SK-N-SH (cell line): ENCODE results near the gene INPP5J. TPM values are rescaled to one million over a fixed set of nuclear protein-coding genes. Genes with fewer than 3 reads are reported as not detected.
A peak's percentile ranks its signal among the peaks of the same experiment; 100 is the strongest.

Source experiments
- CTCF ChIA-PET: fragments of 300-600, 350-600 bp; formaldehyde crosslinking; extraction: SDS; loops from one replicate; lab custom pipeline; 2021; lab: Yijun Ruan, JAX
- POLR2A ChIA-PET: fragments of 350-600 bp; sonication (Branson Sonifier 250); formaldehyde crosslinking; extraction: SDS; loops from one replicate; lab custom pipeline; 2020; ENCODE audit warnings: antibody characterized with exemption, inconsistent platforms; lab: Yijun Ruan, JAX
- DNase-seq: peaks from one replicate; pipeline ENCODE4 v3.0.0; 2012
- H2AFZ ChIP-seq: fragments of 200-600 bp; sonication (generic); 2 replicates; pipeline ENCODE4 v1.8.1; 2016; ENCODE audit warnings: antibody characterized with exemption, mild to moderate bottlenecking, low read depth
- H3F3A ChIP-seq: fragments of 200-600 bp; sonication (generic); replicated peaks from 2 replicates; pipeline ENCODE3; 2016; ENCODE audit warnings: antibody characterized with exemption, mild to moderate bottlenecking; ENCODE audit not compliant: insufficient read depth
- H3K27ac ChIP-seq, 2 experiments: fragments of 200-500 bp in 1 of 2; fragments of 200-600 bp in 1 of 2; sonication (Bioruptor generic) in 1 of 2; sonication (generic), shearing (Covaris generic) in 1 of 2; 2 replicates each; pipeline versions ENCODE4 v1.5.1 to v1.6.1; 2014 to 2016; ENCODE audit warnings: low read depth in 2 of 2, inconsistent platforms in 1 of 2, low read length in 1 of 2, mild to moderate bottlenecking in 1 of 2, mixed read lengths in 1 of 2
- H3K27me3 ChIP-seq: fragments of 200-600 bp; sonication (generic), shearing (Covaris generic); 2 replicates; pipeline ENCODE4 v1.6.1; 2016; ENCODE audit warnings: mixed run types; ENCODE audit not compliant: insufficient read depth
- H3K36me3 ChIP-seq, 2 experiments: fragments of 200-500 bp in 1 of 2; fragments of 200-600 bp in 1 of 2; sonication (Bioruptor generic) in 1 of 2; sonication (generic) in 1 of 2; replicated peaks in 1 of 2; 2 replicates each; pipeline versions ENCODE3 to v1.5.1; 2014 to 2016; ENCODE audit warnings: low read length in 1 of 2, mild to moderate bottlenecking in 1 of 2; ENCODE audit not compliant: insufficient read depth in 2 of 2, control insufficient read depth in 1 of 2
- H3K4me1 ChIP-seq, 2 experiments: fragments of 200-500 bp in 1 of 2; fragments of 200-600 bp in 1 of 2; sonication (Bioruptor generic) in 1 of 2; sonication (generic), shearing (Covaris generic) in 1 of 2; 2 replicates each; pipeline versions ENCODE4 v1.5.1 to v1.6.1; 2014 to 2016; ENCODE audit warnings: low read depth in 1 of 2, low read length in 1 of 2, mixed run types in 1 of 2; ENCODE audit not compliant: insufficient read depth in 2 of 2, control insufficient read depth in 1 of 2
- H3K4me2 ChIP-seq: fragments of 200-600 bp; sonication (generic), shearing (Covaris generic); 2 replicates; pipeline ENCODE4 v1.6.1; 2017; ENCODE audit warnings: mixed run types
- H3K4me3 ChIP-seq, 2 experiments: fragments of 200-500 bp in 1 of 2; fragments of 200-600 bp in 1 of 2; sonication (Bioruptor generic) in 1 of 2; sonication (generic), shearing (Covaris generic) in 1 of 2; 2 replicates each; pipeline versions ENCODE4 v1.5.1 to v1.8.1; 2014 to 2016; ENCODE audit warnings: low read depth in 2 of 2, inconsistent platforms in 1 of 2, low read length in 1 of 2, mild to moderate bottlenecking in 1 of 2, mixed read lengths in 1 of 2, moderate library complexity in 1 of 2
- H3K79me2 ChIP-seq: fragments of 200-600 bp; sonication (generic); 2 replicates; pipeline ENCODE4 v1.8.1; 2017; ENCODE audit warnings: mild to moderate bottlenecking; ENCODE audit not compliant: insufficient read depth
- H3K9ac ChIP-seq: fragments of 200-600 bp; sonication (generic); 2 replicates; pipeline ENCODE4 v1.6.1; 2017; ENCODE audit warnings: mixed run types
- H3K9me2 ChIP-seq: fragments of 200-600 bp; sonication (generic); 2 replicates; pipeline ENCODE4 v1.6.1; 2017; ENCODE audit warnings: mixed run types
- H3K9me3 ChIP-seq: fragments of 200-600 bp; sonication (generic); 2 replicates; pipeline ENCODE4 v1.6.1; 2017; ENCODE audit warnings: mixed run types, mild to moderate bottlenecking, moderate library complexity
- H4K20me1 ChIP-seq: fragments of 200-600 bp; sonication (generic); 2 replicates; pipeline ENCODE4 v1.6.1; 2017; ENCODE audit warnings: mild to moderate bottlenecking, mixed run types; ENCODE audit not compliant: insufficient read depth
- CHD2 ChIP-seq: fragments of 150-350 bp; IDR thresholded peaks from 2 replicates; pipeline ENCODE4 v1.6.1; 2018; ENCODE audit warnings: low read length; ENCODE audit not compliant: partially characterized antibody
- GABPA ChIP-seq: IDR thresholded peaks from 2 replicates; pipeline ENCODE4 v1.4.0; 2012; ENCODE audit warnings: low read depth, mild to moderate bottlenecking
- GATA2 ChIP-seq: sonication (generic); formaldehyde crosslinking; IDR thresholded peaks from 2 replicates; pipeline ENCODE4 v1.5.0; 2020; ENCODE audit warnings: mild to moderate bottlenecking, missing genetic modification reagents
- JUND ChIP-seq: IDR thresholded peaks from 2 replicates; pipeline ENCODE4 v1.4.0; 2012
- MEF2A ChIP-seq: IDR thresholded peaks from 2 replicates; pipeline ENCODE4 v1.4.0; 2012; ENCODE audit warnings: low read depth, borderline replicate concordance
- POLR2AphosphoS5 ChIP-seq: IDR thresholded peaks from 2 replicates; pipeline ENCODE4 v1.6.1; 2012; ENCODE audit warnings: low read depth, low read length
- RAD21 ChIP-seq: IDR thresholded peaks from 2 replicates; pipeline ENCODE4 v1.6.1; 2012; ENCODE audit warnings: mild to moderate bottlenecking, low read length
- SMC3 ChIP-seq: IDR thresholded peaks from 2 replicates; pipeline ENCODE4 v1.6.1; 2012; ENCODE audit warnings: low read depth, low read length, improper control_type of control experiment
- TAF1 ChIP-seq: IDR thresholded peaks from 2 replicates; pipeline ENCODE4 v1.6.1; 2012; ENCODE audit warnings: low read depth, mild to moderate bottlenecking, low read length, moderate library complexity, borderline replicate concordance
- WGBS: methylation state at CpG from one replicate; pipeline ENCODE4 v1.1.6; 2017; ENCODE audit warnings: low lambda C conversion rate; 5-methylcytosine and 5-hydroxymethylcytosine counted together
- polyA plus RNA-seq, 3 experiments: library from polyadenylated mRNA; depleted of rRNA; stranded (reverse); fragments of >200 nt; gene quantifications; 2 replicates each; pipeline ENCODE4 v1.2.3, GENCODE V29; 2012
- TF ChIP-seq, protein P1 (sequence below): IDR thresholded peaks from 2 replicates; pipeline ENCODE4 v1.4.0; 2012; ENCODE audit warnings: low read depth
- TF ChIP-seq, protein P2 (sequence below): fragments of 200-600 bp; sonication (generic); IDR thresholded peaks from 2 replicates; pipeline ENCODE4 v1.6.1; 2017; ENCODE audit warnings: antibody characterized with exemption, mild to moderate bottlenecking, moderate library complexity

Gene INPP5J
- polyA plus RNA-seq, 1 of the 3 experiments (the other 2 are of a cell fraction): 3.2 TPM

DNA sequence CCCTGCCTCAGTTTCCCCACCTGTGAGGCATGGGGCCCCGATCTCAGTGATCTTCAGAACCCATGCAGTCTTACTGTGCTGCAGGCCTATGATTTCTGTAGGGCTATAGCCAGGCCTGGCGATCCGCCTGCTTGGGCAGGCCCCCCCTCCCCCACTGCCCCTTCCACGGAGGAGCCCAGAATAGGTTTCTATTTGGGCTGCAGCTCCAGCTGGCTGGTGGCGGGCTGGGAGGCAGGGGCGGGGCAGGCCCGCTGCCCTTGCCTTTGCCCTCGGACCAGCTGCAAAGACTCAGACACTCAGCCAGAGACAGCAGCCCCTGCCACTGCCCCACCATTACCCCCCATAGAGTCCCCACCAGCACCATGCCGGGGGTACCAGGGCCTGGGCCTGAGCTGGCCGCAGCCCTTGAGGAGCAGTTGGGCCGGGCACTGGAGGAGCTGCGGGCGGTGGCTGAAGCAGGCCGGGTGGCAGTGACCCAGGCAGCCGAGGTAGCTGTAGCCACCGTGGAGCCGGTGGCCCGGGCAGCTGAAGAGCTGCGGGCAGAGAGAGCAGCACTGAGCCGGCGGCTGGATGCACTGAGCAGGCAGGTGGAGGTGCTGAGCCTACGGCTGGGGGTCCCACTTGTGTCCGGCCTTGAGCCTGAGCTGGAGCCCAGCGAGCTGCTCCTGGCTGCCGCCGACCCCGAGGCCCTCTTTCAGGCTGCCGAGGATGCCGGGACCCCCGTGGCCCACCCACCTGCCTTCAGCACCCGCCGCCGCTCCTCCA, 29.5 kb upstream of the INPP5J start:
- WGBS: 97% methylated on average over 10 of the region's 33 CpGs
- Histone ChIP-seq H3K4me2 (no peak overlapping the region), H3K9me2 (no peaks in the 10 kb centered on the region), H3K9me3 (no peaks in the 10 kb centered on the region), H3K27me3 (no peaks in the 10 kb centered on the region), H2AFZ (no peak overlapping the region), H3K4me1 (no peaks in the 10 kb centered on the region; a peak in 1 of 4 replicates), H3K9ac (no peak overlapping the region), H3K79me2 (no peaks in the 10 kb centered on the region), H3K27ac (no peak overlapping the region), H3K4me3 (no peak overlapping the region), H3K36me3 (peaks cover 12 to 41% of the 10 kb centered on the region in 2 experiments), H4K20me1 (no peaks in the 10 kb centered on the region), H3F3A (no peaks in the 10 kb centered on the region)
- ChIA-PET CTCF (interaction anchor here (0.6 to 4.7 kb wide), 10 partner anchors 8 to 180 kb away, joined by 3 to 39 read pairs (median 4); partner anchors contain the start of genes SELENOM and SMTN), POLR2A (interaction anchor here (1.0 to 1.2 kb wide), 3 partner anchors 8 to 12 kb away, joined by 3 to 7 read pairs (median 3); partner anchors contain the start of gene SMTN)
- no peak for TF ChIP-seq RAD21
- TF ChIP-seq, protein P1, sequence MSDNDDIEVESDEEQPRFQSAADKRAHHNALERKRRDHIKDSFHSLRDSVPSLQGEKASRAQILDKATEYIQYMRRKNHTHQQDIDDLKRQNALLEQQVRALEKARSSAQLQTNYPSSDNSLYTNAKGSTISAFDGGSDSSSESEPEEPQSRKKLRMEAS: no peak
- no peak for TF ChIP-seq GATA2 (CRISPR knock-in tag)
- no peak for TF ChIP-seq TAF1
- peak; percentile 31 for DNase-seq

DNA sequence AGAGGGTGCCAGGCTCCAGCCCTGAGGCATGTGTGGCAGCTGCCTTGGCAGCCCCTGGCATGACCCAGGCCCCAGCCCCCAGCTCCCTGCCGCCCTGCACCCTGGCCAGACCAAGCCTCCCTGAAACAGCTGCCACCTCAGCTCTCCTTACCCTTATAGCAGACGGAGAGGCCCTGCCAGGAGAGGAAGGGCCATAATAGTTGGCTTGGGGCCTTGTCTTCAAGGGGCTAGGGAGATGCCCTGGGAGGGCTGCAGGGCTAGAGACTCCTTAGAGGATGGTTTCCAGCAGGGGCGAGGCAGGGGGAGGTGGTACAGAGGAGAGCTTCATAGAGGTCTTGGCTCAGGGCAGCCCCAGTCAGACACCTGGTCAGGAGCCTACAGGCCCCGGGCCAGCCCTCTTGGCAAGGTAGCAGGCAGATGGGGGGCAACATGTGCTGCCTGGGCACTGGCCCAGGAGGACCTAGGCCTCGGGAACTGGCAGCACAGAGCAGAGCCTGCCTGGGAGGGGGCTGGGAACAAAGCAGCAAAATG, 28.7 kb upstream of the INPP5J start:
- Histone ChIP-seq H3K9me2 (no peaks in the 10 kb centered on the region), H3K9me3 (no peaks in the 10 kb centered on the region), H3K79me2 (no peaks in the 10 kb centered on the region), H3K36me3 (peaks cover 12 to 39% of the 10 kb centered on the region in 2 experiments), H3K27me3 (no peaks in the 10 kb centered on the region), H2AFZ (no peak overlapping the region), H3F3A (peaks cover under 1% of the 10 kb centered on the region), H3K9ac (no peak overlapping the region), H3K4me2 (no peak overlapping the region), H3K4me1 (no peaks in the 10 kb centered on the region; a peak in 1 of 4 replicates), H4K20me1 (no peaks in the 10 kb centered on the region), H3K4me3 (no peak overlapping the region), H3K27ac (no peak overlapping the region)
- ChIA-PET CTCF (interaction anchor here (1.0 to 4.7 kb wide), 8 partner anchors 9 to 179 kb away, joined by 3 to 39 read pairs (median 8); partner anchors contain the start of genes LIMK2, SELENOM and SMTN), POLR2A (interaction anchor here (1.2 kb wide), 2 partner anchors 9 to 13 kb away, joined by 3 to 7 read pairs; partner anchors contain the start of gene SMTN)
- no peak for TF ChIP-seq MEF2A
- TF ChIP-seq TAF1: no peak
- no peak for TF ChIP-seq JUND
- TF ChIP-seq GABPA: no peak
- TF ChIP-seq CHD2: no peak
- TF ChIP-seq POLR2AphosphoS5: no peak
- no peak for TF ChIP-seq SMC3
- TF ChIP-seq, protein P2, sequence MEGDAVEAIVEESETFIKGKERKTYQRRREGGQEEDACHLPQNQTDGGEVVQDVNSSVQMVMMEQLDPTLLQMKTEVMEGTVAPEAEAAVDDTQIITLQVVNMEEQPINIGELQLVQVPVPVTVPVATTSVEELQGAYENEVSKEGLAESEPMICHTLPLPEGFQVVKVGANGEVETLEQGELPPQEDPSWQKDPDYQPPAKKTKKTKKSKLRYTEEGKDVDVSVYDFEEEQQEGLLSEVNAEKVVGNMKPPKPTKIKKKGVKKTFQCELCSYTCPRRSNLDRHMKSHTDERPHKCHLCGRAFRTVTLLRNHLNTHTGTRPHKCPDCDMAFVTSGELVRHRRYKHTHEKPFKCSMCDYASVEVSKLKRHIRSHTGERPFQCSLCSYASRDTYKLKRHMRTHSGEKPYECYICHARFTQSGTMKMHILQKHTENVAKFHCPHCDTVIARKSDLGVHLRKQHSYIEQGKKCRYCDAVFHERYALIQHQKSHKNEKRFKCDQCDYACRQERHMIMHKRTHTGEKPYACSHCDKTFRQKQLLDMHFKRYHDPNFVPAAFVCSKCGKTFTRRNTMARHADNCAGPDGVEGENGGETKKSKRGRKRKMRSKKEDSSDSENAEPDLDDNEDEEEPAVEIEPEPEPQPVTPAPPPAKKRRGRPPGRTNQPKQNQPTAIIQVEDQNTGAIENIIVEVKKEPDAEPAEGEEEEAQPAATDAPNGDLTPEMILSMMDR: no peak
- TF ChIP-seq, protein P1: no peak
- DNase-seq: peak; percentile 22
- 70% methylated on average over 3 of the region's 5 CpGs for WGBS
